Activated T-cell treated with anti-CD3 and anti-CD28 coated beads for 1 hour (primary cell): ENCODE measurements around the gene EME2.
"Not testable (repeated sequence)": the region's sequence is repeated elsewhere in the genome, so short reads cannot be mapped to it uniquely, and the experiment has no call there.

Experiments used
- DNase-seq: peaks from one replicate; pipeline ENCODE4 v3.0.0-alpha.2; 2020; ENCODE audit warnings: low read depth

Gene EME2

DNA sequence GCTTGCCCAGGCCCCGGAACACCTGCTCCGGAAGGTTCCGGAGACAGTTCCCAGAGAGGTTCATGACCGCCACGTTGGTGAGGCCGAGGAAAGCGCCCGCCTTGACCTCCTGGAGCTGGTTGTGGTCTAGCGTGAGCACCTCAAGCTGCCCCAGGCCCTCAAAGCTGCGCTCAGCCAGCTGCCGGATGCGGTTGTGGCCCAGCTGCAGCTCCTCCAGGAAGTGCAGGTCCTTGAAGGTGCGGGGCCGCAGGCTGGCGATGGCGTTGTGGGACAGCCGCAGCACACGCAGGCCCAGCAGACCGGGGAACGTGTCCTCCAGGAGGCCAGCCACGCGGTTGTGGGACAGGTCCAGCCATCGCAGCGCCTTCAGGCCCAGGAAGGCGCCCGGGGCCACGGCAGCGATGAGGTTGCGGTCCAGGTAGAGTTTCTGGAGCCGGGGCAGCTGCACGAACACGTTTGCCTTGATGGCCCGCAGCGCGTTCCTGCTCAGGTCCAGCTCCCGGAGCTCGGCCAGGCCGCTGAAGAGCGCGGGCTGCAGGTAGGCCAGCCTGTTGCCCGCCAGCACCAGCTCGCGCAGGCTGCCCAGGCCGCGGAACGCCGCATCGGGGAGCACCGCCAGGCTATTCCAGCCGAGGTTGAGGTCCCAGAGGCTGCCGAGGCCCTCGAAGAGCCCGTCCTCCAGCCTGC is 18.8 kb downstream of the EME2 start:
- DNase-seq, result no peak

- no peak for DNase-seq
These were observed 19.6 kb downstream of the EME2 start for GRCh38 chr16:1791943-1792812.

GRCh38 chr16:1792836-1793577 is 20.4 kb downstream of the EME2 start:
- no peak for DNase-seq

DNA sequence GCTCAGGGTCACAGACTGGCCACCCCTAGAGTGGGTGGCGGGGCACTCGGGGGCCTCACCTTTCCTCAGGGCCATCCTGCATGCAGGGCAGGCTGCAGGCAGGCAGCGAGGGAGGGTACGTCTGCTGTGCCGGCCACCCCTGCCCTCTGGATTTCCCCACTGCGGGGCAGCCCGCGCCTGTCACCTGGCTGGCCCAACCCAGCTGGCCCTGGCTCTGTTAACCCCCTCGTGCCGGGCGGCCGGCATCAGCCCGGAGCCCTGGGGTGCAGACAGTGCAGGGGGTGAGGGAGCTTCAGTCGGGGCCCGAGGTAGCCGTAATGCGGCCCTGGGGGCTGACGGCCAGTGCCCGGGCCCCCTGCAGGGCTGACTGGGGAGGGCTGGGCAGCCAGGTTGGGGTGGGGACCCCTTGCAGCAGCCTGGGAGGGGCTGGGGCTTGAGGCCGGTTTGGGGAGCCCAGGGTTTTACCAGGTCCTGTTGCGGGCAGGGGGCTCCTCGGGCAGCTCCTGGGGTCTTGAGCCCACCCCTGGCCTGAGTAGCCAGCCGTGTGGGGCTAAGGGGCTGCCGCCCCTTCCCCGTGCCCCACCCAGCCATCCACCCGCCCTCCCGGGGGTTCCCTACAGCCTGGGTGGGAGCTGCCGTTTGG is 21.1 kb downstream of the EME2 start, which contains the start of gene IGFALS:
Gene IGFALS (minus strand): TSS at position 128 of the 643 bp plus-strand sequence. CDS start 53 bp downstream, at position 75.
- DNase-seq, result no peak

- DNase-seq, result no peak
These were observed 21.7 kb downstream of the EME2 start for GRCh38 chr16:1794221-1794871.

DNA sequence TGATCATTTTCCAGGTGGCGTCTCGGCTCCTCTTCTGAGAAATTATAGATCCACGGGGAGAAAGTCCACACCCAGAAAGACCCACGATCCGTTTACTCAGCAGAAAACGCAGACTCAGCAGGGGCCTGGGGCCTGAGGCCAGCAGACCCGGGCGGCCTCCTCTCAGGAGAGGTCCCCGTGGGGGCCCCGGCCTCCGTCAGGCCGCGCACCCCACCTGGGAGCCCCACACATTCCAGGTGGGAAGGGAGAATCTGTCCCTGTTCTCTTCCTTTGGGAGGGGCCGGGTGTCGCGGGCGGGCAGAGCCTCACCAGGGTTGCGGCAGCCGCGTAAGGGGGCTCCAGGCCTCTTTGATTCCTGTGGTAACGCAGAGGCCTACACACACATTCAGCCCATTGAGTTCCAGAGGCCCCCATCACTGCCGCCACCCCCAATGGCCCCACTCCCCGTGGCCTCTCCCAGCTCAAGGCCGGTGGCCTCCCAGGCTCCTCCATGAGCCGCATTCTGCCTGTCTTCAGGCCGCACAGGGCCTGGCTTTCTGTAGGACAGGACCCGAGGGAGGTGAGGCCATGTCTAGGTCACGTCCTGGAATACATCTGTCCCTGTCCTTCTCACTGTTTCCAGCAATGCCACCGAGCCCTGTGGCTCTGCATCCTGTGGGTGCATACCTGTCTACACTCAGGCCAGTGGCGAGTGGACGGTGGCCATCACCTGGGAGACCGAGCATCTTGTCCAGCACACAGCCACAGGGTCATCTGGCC is 22.5 kb downstream of the EME2 start:
- DNase-seq, result no peak

- not testable (repeated sequence) for DNase-seq
These were observed 26.7 kb downstream of the EME2 start for GRCh38 chr16:1799263-1799662.

DNA sequence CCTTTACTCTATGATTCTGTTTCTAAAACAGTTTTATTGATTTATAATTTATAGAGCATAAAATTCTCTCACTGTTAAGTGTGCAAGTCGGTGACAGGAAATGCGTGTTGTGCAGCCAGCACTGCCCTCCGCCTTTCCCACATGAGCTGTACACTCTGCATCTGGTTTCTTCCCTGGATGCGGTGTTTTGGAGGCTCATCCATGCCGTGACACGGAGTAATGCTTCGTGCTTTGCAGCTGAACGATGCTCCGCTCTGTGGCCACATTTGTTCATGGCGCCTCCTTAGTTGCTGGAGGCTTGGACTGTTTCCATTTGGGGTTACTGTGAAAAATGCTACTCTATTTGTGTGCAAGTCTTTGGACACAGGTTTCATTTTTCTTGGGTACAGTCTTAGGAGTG is 28.1 kb downstream of the EME2 start:
- no peak for DNase-seq

- no peak for DNase-seq
These were observed 35.0 kb downstream of the EME2 start for GRCh38 chr16:1807626-1808025.

DNA sequence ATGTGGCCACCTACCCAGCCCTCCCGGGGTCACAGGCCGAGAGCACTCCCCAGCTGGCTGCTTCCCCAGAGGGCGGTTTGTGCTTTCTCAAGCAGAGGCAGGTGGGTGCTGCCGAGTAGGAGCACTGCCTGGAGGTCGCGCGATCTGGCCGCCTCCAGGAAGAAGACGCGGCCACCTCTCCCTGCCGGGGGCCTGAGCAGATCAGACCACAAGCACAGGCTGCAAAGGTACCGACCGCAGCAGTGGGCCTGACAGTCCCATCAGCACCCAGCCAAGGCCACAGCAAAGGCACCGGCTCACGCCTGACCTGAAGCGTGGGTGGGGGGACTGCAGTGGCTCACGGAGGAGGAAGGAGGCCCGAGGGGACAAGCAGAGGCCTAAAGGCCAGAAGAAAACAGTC is 36.1 kb downstream of the EME2 start:
- no peak for DNase-seq

DNA sequence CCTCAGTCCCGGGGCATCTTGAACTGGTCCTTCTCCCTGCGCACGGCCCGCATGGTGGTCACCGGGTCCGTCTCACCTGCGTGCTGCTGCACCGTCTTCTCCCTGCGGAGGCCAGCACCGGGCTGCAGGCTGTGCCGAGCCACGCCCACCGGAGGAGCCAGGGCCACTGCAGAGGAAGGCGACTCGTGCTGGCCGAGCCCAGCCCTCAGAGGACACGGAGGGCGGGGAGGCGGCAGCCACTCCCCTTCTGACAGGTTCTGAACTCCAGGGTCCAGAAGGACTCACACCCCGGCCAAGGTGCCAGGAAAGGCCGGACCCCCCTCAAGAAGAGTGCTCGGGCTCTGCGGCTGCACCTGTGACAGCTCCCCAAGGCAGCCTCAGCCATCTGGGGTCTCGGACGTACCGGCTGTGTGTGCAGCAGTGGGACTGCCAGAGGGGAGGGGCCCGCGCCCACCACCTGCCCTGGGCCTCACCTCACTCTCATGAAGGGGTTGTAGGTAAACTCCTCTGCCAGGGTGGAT is 36.7 kb downstream of the EME2 start:
- no peak for DNase-seq

DNA sequence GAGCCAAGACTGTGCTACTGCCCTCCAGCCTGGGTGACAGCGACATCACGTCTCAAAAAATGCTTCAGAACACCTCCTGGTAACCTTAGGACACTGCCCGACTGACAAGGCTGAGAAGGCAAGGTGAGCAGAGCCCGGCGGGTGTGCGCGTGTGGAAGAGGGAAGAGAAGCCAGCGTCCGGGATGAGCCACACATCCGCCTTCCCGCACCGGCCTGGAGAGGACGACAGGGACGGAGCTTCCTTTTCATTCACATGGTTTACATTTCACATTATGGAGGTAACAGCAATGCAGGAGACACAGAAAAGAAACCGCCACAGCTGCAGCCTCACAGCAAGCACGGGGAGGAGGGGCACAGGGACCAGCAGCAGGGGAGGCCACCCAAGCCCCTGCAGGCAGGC is 37.5 kb downstream of the EME2 start:
- no peak for DNase-seq

- DNase-seq, result no peak
These were observed 37.9 kb downstream of the EME2 start for GRCh38 chr16:1810536-1810935.

DNA sequence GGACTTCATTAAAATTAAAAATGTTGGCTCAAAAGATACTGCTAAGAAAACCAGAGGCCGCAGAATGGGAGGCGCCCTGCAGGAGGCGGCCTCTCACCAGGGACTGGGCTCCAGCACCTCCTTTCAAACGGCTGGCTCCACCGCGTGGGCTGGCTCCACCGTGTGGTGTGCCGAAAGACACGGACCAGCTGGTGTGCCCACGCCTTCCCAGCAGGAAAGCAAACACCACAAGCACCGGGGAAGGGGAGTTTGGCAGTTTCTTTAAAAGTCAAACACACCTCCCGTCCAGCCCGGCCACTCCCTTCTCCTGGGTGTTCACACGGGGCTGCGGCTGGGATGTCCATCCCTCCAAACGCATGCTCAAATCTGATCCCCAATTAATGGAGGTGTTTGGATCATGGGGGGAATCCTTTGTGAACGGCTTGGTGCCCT is 40.1 kb downstream of the EME2 start:
- peak; percentile 45 for DNase-seq

GRCh38 chr16:1815461-1815860 is 42.9 kb downstream of the EME2 start:
- no peak for DNase-seq

GRCh38 chr16:1816396-1817275 is 44.0 kb downstream of the EME2 start:
- DNase-seq, result no peak

- DNase-seq, result no peak
These were observed 44.6 kb downstream of the EME2 start for GRCh38 chr16:1817276-1817589.

- DNase-seq, result no peak
These were observed 45.1 kb downstream of the EME2 start for GRCh38 chr16:1817716-1818115.

DNA sequence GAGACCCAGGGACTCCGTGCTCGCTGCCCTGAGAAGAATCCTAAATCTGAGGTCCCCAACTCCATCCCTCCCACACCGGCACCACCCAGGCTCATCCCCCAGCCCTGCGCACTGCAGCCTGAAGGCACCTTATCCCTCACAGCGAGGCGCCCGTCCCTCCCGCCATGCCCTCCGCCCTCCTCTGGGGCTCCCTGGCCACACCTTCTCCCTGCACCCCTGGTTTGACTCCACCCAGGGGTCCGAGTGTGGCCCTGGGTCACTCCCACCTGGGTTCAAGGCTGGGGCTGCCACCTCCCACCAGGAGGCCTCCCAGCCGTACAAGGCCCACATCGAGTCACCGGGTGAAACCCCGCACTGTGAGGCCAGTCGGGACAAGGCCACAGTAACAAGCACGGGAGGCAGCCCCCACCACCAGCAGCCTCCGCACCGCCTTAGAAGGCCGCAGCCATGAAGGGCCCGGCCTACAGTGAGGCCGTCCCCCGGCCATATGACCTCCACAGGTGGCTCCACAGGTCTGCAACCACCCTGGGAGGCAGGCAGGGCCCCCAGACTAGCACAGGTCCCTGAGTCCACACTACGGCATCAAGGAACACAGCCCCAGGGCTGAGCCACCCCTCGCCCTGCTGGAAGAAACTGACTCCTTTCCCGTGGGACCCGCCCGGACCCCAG is 45.7 kb downstream of the EME2 start:
- DNase-seq, result no peak
